Liver (tissue), 3 donors: ENCODE data around the gene RASL11A.

Source experiments
- EGR1 ChIP-seq, 2 donors: IDR thresholded peaks; 2 replicates each; pipeline ENCODE4 v1.6.1; 2016 to 2018; ENCODE audit warnings: antibody characterized with exemption in 2 of 2, low read depth in 2 of 2
- JUND ChIP-seq, 2 donors: IDR thresholded peaks; 2 replicates each; pipeline ENCODE4 v1.6.1; 2016; ENCODE audit warnings: antibody characterized with exemption in 2 of 2
- YY1 ChIP-seq: IDR thresholded peaks from 2 replicates; pipeline ENCODE4 v1.6.1; 2016; ENCODE audit warnings: antibody characterized with exemption, mild to moderate bottlenecking
- TF ChIP-seq, protein P1 (sequence below): fragments of 150-350 bp; IDR thresholded peaks from 2 replicates; pipeline ENCODE4 v1.5.1; 2017; ENCODE audit warnings: improper control_type of control experiment, low read depth, low read length; ENCODE audit not compliant: missing input control
- TF ChIP-seq, protein P2 (sequence below): IDR thresholded peaks from 2 replicates; pipeline ENCODE4 v1.6.1; 2016; ENCODE audit warnings: antibody characterized with exemption
- donor health status: healthy.
- donor health status: healthy.

DNA sequence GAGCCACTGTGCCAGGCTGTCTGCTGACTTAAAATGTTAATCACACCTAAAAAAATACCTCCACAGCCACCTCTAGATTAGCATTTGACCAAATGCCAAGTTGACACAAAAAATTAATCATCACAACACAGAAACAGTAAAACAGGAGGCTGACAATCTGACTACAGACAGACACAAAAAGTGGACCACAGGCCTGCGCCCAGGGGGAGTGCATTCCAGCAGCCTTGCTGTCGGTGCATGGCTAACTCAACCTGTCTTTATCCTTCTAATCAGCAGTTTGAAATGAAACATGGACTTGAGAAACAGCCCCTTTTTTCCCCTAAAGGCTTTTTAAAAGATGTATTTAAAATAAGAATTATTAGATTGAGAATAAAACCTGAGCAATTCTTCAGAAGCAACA is 34.0 kb downstream of the RASL11A start:
- TF ChIP-seq JUND (IDR thresholded peaks at IDR 0.05), result no peak
- TF ChIP-seq, protein P1, sequence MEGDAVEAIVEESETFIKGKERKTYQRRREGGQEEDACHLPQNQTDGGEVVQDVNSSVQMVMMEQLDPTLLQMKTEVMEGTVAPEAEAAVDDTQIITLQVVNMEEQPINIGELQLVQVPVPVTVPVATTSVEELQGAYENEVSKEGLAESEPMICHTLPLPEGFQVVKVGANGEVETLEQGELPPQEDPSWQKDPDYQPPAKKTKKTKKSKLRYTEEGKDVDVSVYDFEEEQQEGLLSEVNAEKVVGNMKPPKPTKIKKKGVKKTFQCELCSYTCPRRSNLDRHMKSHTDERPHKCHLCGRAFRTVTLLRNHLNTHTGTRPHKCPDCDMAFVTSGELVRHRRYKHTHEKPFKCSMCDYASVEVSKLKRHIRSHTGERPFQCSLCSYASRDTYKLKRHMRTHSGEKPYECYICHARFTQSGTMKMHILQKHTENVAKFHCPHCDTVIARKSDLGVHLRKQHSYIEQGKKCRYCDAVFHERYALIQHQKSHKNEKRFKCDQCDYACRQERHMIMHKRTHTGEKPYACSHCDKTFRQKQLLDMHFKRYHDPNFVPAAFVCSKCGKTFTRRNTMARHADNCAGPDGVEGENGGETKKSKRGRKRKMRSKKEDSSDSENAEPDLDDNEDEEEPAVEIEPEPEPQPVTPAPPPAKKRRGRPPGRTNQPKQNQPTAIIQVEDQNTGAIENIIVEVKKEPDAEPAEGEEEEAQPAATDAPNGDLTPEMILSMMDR, result no peak
- TF ChIP-seq, protein P2, sequence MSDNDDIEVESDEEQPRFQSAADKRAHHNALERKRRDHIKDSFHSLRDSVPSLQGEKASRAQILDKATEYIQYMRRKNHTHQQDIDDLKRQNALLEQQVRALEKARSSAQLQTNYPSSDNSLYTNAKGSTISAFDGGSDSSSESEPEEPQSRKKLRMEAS, result no peak
- TF ChIP-seq YY1, result no peak
- TF ChIP-seq EGR1 (IDR thresholded peaks at IDR 0.05; ENCODE audit: low read depth in 2 of 2), result no peak
